GM10266 (cell line): ENCODE results near the gene MYO1E.

Experiments
- DNase-seq: peaks from one replicate; pipeline ENCODE4 v3.0.0; 2012; ENCODE audit errors: extremely low spot score
- CTCF ChIP-seq: IDR thresholded peaks from 2 replicates; pipeline ENCODE4 v1.5.1; 2012; ENCODE audit warnings: mild to moderate bottlenecking, low read depth; ENCODE audit not compliant: control insufficient read depth, insufficient read depth; ENCODE audit errors: missing control alignments

MYO1E gene

GRCh38 chr15:59372352-59373211 lies at the start of gene MYO1E:
TSS of gene MYO1E (minus strand) at chr15:59372871. CDS start at chr15:59372500, 371 bp downstream.
- TF ChIP-seq CTCF: no peak

DNA sequence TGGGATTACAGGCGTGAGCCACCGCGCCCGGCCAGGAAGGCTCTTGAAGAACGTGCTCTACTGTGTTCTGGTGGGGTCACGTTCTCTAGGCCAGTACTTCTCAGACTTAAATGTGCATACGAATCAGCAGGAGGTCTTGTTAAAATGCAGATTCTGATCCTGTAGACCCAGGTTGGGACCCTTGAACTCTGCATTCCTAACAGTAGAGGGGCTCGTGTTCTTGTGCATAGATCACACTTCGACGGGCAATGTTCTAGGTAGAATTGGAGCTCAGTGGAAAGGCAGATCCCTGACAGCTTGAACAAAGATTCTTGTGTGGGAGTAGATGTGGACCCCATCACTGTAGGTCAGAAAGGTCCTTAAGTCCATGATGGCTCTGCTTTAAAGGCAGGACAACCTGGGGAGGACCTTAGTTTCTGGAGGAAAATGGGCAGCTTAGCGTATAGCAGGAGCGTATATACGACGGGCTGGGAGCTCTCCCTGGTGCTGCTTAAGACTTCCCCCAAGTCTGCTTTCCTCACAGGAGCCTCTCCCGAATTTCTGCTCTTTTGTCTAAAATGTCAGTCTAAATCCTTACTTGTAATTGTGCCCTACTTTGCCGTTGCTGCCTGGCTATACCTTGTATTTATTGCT lies 48.4 kb upstream of the MYO1E start:
- DNase-seq: no peak
- TF ChIP-seq CTCF: no peak

More at GRCh38 chr15:59372352-59373211, at the start of gene MYO1E:
- peak; percentile 90 for DNase-seq

DNA sequence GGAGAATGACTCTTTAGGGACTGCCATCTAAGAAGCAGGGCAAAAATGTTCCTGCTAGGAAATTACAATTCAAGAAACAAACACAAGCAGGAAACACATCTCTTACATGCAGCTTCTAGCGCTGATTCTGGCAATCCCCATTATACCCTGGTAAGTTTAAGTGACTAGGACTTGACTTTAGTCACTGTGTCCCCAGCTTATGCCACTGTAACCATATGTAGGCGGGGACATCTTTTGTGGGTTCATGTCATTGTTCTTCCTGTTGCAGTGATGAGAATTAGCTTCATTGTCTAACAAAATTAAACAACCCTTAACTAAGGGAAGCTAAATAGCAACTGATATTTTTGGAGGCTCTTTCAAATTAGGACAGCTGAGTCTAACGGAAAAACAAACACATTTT lies 47.4 kb upstream of the MYO1E start:
- TF ChIP-seq CTCF: no peak
- DNase-seq: no peak

DNA sequence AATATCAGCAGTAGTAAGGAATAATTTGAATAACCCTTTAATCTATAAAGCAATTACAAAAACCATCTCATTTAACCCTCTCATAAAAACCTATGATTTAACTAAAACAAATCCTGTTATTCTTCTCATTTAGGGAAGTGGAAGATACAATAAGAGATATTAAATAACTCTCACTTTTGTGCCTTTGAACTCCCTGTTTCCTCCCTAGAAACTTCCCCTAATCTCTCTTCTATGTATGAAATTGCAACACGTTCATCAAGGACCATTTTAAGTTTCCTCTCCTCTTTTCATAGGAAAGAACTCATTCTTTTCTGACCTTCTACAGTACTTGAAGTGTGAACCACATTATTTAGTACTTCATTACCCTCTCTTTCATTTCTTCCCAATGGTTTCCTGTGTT lies 46.5 kb upstream of the MYO1E start:
- no peak for DNase-seq
- TF ChIP-seq CTCF: no peak

- no peak for DNase-seq
- no peak for TF ChIP-seq CTCF
These were observed 44.1 kb upstream of the MYO1E start for GRCh38 chr15:59416816-59417215.

- no peak for TF ChIP-seq CTCF
- no peak for DNase-seq
These were observed 40.9 kb upstream of the MYO1E start for GRCh38 chr15:59413577-59413976.

- DNase-seq: no peak
- TF ChIP-seq CTCF: no peak
These were observed 37.8 kb upstream of the MYO1E start for GRCh38 chr15:59410391-59410896.
